Activated T-cell treated with anti-CD3 and anti-CD28 coated beads for 1 hour (primary cell): ENCODE data around the gene PALLD.
"Not testable (repeated sequence)": the region's sequence is repeated elsewhere in the genome, so short reads cannot be mapped to it uniquely, and the experiment has no call there.

Experiments
- DNase-seq: peaks from one replicate; pipeline ENCODE4 v3.0.0-alpha.2; 2020; ENCODE audit warnings: low read depth

The PALLD gene

DNA sequence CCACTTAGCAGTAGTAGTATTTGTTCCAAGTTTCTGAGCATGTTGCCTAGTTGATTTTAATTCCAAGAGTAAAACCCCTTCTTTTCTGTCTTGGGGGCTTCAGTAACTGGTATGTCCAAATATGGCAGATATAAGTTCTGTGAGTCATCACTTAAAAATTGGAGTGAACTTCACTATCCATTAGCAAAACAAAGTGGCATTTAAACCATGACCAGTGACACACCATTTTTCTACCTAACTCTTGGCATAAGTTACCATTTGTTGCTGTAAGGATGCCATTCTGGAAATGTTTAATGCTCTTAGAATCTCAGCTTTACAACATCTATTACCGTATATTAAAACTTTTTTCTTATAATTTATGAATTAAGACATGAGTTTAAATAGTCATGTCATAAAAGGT, 411.2 kb downstream of the PALLD start:
- DNase-seq: no peak

DNA sequence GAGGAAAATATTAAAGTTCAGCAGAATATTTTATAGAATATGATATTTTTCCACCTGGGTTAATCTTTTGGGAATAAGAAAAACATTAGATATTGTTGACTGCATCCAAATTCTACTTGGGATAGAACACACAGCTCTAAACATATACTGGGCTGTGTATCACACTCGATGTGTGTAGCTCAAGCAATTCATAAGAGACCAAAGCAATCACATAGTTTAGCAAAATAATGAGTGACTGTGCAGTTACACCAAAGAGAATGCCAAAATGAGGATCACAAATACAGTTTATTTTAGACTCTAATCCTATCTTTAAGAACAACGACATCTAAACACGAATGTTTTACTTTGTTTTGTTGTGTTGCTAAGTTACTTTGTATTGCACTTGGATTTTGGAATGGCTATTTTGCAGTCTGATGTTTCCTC, 412.0 kb downstream of the PALLD start:
- no peak for DNase-seq

DNA sequence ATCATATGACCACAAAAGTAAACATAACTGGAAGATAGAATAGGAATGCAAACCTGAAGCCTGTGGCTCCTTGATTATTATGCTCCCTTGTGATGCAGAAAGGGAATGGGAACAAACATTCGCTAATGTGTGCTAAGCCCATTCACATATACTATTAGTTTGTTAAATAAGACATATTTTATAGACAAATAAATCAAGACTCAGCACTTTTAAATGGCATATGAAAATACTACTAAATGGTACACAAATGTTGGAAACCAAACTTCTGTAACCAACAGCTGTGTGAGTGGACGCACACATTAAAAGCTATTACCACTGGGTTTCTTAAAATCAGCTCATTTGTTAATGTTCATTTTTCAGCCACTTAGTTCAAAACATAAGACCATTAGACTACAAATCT, 417.2 kb downstream of the PALLD start:
- no peak for DNase-seq

DNA sequence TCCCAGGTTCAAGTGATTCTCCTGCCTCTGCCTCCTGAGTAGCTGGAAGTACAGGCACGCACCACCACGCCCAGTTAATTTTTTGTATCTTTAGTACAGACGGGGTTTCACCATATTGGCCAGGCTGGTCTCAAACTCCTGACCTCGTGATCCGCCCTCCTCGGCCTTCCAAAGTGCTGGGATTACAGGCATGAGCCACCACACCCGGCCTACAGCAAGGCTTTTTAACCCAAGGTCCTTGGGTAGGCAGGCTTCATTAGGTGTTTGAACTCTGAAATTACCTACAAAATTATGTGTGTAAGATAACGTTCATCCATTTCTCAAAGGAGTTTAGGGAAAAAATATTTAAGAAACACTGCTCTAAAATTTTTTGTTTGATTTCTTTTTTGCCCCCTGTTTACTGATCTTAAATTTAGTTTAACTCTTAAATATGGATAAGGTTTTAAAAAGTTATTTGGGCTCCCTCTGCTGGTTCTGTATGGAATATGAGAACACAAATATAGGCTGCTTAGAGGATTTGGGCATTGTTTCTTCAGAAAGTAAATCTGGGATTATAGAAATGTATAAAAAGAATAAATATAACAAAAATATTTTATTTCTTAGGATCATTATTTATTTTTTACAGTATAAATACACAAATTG, 420.4 kb downstream of the PALLD start:
- DNase-seq: no peak

DNA sequence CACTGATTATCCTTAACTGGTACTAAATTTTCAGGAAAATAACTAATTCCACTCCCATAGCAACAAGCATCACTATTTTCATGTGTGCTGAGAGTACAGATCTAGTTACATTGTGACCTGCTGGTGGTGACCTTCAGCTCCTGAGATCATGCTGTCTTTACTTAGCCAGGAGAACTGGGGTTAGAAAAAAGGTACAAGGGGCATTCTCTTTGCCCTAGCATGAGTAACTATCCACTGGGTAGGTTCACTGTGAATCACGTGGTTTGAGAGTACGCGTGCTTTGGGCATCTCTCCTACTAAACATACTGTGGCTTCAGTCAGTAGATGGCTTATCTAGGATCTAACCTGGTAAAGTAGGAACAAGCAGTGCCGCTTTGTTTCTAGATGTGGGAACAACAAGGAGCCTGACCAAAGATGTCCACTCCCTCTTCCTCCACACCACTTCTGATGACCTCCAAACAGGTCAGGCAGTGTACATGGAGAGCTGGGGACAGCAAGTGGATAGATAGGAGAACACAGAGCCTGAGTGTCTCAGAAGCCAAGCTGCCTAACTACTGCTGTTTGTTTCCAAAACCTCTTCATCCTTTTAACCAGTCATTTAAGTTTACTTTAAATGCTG, 423.0 kb downstream of the PALLD start:
- DNase-seq: no peak

DNA sequence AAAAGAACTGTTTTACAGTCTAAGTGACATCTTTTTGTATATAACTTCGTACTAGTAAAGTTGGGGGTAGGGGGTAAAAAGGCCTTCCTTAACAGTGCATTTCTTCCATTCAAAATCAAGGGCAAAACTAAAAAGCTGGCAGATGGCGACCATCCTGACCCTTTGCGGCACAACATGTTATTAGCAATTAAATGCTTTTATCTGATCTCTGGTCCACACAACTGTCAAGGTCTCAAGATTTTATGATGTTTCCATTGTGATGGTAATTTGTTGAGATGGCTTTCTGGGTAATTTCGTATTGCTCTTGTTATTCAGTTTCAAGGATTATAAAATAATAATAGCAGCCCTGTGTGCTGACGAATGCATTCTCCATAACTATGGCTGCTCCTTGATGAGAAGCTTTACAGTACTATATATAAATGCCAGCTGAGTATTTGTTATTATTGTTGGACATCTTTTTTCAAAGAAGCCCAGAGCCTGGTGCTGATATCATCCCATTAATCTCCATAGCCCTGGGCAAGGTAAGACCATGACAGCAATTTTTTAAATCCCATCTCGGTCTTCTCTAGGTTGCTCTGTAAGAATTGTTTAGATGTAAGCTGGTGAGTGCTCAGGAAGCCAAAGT, 423.7 kb downstream of the PALLD start:
- no peak for DNase-seq

DNA sequence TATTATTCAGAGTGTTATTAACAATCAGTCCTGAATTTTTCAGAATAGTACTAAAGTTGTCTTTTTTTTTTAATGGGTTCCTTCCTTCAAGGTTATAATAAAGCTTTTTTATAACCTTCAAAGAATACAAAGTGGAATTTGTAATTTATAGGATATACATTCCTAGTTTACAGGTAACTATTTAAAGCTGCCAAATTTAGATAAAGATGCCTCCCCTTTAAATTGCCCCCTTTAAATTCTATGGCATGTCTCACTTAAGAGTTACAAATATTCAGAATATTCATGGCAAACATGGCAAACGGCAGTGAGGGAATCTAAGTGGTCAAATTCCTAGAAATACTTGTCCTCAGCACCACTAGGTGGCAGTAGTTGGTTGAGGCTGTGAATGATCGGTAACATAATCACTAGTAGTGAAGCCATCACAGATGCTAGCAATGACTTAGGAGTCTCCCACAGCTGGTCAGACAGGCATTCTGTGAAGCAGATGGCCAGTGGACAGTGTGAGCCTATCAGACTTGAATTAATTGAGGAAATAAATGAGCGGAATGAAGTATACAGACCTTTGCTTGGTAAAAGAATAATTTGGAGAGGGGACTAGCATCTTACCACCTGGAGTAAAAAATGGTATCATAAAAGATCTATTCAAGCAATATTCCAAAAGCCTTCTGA, 426.8 kb downstream of the PALLD start:
- DNase-seq: peak; percentile 41

DNA sequence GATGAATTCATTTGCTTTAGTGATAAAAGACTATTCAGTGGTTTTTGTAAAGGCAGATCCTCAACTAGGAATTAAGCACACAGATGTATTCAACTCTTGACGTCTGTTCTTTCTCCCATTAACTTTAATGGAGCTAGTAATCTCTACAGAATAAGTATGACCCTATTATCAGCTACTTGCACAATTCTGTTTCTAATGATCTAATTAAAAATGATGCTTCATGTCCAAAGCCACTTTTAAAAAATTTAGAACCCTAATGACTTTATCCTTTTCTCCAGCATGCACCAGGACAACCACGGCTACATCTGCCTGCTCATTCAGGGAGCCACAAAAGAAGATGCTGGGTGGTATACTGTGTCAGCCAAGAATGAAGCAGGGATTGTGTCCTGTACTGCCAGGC, 427.8 kb downstream of the PALLD start:
- DNase-seq: no peak

DNA sequence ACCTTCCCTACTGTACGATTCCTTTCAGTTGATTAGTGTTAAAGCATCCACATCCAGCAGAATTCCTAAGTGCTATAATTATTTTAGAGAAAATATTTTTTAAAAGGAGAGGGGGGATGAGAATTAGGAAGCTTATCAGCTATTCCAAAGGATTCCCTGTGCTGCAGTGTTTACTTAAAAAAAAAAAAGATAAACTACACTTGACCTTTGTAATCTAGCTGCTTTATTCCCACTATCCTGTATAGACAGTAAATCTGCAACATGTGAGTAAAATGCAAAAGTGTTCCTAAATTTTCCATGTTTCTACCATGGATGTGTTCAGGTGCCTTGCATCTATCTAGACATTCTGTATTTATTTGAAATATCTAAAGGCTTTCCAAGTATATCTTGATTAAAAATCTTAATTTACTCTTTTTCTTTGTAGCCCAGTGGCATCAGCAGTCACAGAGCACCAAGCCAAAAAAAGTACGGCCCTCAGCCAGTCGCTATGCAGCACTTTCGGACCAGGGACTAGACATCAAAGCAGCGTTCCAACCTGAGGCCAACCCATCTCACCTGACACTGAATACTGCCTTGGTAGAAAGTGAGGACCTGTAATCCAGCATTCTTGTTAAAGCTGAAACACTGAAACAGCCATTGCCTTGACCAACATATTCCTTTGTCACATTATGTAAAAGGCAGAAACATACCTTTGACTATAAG, 429.1 kb downstream of the PALLD start:
- no peak for DNase-seq

DNA sequence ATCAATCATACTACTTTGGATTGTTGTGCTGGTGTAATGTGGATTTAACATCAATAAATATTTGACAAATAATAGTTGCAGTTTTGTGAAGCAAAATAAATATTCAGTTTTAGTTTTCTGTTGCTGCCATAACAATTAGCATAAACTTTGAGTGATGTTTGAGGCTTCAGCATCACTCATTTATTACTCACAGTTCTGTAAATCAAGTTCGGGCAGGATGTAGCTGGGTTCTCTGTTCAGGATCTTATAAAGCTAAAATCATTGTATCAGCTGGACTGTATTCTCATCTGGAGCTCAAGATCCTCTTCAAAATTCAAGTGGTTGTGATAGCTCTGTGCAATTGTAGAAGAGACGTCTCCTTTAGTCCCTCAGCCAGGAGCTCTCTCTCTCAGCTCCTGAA, 431.5 kb downstream of the PALLD start:
- no peak for DNase-seq

DNA sequence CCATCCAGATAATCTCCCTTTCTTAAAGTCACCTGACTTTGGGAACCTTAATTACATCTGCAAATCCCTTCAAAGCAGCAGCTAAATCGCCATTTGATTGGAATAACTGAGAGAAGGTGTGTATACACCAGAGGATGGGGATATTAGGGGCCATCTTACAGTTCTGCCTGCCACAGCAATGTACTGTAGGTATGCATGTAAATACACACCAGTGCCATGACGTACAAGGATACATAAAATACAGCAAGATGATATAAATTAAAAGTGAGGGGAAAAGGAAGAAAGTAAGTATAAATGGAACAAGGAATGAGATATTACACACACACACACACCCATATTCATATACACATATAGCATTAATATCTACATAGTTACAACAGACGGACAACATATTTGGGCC, 432.0 kb downstream of the PALLD start:
- no peak for DNase-seq

DNA sequence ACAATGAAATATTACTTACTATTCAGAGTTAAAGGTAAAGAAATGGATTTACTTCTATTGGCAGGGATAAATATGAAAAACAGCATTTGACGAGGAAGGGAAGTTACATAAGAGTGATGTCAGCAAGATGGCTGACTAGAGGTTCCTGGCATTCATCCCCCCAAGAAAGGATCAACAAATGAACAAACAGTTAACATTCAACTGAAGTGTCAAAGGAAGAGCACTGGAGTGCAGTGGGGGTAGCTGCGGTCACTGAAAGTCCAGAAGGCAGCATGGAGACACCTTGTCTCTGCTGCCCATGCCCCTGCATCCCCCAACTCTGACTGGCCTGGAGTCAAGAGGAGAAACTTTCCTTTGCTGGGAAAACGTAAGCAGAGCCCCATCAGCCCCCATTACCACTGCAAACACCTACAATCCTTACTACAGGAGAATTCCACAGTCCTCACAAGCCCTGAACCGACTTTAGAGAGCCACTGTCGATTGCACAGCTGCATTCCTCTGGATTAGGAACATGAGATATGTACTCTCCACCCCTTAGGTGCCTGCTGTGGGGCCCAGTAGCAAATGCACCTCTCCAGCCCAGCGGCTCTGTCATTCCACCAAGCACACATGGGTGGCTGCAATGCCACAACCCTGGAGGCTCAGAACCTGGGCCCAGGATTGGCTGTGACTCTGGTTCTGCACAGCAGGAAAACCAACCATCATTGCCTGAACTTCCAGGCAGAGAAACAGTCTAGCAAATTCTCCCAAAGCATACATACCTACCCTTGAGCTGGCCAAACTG, 433.8 kb downstream of the PALLD start:
- no peak for DNase-seq

DNA sequence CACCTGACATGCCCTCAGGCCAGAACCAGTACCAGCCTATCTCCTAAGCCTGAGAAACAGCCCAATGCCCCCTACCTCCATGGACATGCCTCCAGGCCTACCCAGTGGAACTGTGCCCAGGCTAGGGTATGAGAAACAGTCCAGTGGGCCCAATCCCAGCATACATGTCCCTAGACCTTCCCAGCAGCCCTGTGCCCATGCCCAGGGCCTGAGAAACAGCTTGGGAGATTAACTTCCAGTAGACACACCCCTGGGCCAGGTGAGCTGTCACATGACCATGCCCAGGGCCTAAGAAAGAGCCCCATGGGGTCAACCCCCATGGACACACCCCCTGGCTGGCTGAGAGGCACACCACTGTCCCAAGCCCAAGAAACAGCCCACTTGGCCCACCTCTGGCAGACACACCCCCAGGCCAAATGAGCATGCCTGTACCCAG, 434.4 kb downstream of the PALLD start:
- DNase-seq: no peak

DNA sequence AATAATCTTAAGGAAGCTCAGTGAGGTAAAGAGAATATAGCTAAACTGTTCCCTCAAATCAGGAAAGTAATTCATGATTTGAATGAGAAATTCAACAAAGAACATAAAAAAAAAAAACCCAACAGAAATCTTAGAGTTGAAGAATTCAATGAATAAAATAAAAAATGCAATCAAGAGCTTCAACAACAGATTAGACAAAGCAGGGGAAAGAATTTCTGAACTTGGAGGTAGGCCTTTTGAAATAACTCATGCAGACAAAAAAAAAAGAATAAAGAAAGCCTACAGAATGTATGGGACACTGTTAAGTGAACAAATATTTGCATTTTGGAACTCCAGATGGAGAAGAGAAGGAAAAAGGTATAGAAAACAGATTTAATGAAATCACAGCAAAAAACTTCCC, 435.3 kb downstream of the PALLD start:
- DNase-seq: no peak

DNA sequence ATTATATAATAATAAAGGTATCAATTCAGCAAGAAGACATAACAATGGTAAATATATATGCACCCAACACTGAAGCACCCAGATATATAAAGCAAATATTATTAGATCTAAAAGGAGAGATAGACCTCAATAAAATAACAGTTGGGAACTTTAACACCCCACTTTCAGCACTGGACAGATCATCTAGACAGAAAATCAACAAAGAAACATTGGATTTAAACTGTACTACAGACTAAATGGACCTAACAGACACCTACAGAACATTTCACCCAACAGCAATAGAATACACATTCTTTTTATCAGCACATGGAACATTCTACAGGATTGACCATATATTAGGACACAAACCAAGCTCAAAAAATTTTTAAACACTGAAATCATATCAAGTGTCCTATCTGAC, 436.6 kb downstream of the PALLD start:
- no peak for DNase-seq

DNA sequence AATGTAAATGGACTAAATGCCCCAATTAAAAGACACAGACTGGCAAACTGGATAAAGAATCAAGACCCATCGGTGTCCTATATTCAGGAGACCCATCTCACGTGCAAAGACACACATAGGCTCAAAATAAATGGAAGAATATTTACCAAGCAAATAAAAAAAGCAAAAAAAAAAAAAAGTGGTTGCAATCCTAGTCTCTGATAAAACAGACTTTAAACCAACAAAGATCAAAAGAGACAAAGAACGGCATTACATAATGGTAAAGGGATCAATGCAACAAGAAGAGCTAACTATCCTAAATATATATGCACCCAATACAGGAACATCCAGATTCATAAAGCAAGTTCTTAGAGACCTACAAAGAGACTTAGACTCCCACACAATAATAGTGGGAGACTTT, 440.6 kb downstream of the PALLD start:
- DNase-seq: not testable (repeated sequence)

DNA sequence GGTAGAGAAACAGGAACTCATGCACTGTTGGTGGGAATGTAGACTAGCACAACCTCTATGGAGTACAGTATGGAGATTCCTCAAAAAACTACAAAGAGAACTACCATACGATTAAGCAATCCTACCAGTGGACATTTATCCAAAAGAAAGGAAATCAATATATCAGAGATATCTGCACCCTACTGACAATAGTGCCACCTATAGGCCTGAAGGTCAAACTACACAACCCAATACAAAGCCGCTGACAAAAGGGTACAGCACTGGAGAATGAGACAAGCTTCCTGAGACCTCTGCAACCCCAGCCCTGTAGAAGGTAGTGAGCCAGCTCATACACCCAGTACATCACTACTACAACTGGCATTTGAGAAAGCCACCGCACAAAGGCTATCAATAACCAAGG, 446.1 kb downstream of the PALLD start:
- no peak for DNase-seq

DNA sequence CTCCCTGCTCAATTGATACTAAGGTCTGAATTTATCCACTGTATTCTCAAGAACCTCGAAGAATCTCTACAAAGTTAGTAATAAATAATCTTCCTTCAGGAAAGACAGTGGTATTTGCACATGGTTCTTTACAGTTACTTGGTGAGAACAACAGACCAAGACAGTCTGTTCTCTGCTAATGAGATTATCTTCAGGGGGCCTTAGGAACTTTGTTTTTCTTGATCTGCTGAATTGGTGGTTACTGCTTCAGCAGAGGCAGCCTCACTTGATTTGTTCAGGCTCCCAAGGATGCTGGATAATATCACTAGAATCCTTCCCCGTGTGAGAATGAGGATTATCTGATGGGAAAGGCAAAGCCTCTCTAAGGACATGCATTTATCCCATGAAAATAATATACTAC, 448.4 kb downstream of the PALLD start:
- no peak for DNase-seq

DNA sequence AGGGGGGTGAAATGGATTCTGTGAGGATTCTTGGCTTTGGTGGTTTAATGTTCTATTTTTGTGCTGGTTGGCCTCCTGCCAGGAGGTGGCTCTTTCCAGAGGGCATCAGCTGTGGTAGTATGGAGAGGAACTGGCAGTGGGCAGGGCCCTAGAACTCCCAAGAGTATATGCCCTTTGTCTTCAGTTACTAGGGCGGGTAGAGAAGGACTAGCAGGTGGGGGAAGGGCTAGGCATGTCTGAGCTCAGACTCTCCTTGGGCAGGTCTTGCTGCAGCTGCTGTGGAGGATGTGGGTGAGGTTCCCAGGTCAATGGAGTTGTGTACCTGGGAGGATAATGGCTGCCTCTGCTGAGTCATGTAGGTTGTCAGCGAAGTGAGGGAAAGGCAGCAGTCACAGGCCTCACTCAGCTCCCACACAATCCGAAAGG, 456.0 kb downstream of the PALLD start:
- not testable (repeated sequence) for DNase-seq

DNA sequence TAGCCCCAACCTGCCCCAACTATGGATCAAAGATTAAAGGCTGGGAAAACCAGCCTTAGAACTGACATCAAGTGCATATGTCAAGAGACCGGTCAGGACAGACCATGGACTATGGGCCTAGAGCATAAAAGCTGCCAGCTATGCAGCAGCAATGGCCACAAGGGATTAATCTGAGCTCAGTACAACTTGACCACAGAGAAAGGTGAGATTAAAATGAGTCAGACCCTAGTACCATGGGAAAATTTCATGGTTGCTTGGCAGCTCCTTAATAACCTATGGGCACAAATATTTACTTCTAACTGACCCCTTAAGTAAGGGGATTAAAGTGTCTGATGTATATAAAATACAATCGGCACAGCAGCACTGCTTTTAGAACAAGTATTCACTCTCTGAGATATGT, 458.8 kb downstream of the PALLD start:
- no peak for DNase-seq

DNA sequence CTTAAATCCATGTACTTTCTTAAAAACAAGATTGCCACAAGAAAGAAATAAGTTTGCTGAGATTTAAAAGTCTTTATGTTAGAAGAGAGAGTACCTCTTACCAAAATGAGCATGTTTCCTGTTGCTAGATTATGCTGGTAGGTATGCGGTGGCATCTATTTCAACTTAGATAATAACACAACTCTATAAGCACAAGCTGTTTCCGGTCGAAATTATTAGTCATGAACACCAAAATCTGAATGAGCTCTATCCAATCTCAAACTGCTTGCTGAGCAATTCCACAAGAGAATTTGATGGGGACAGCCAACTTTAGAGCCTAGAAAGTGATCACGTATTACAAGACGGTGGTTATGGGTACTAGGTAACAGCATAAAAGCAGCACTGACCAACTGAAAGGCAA, 463.9 kb downstream of the PALLD start:
- no peak for DNase-seq

DNA sequence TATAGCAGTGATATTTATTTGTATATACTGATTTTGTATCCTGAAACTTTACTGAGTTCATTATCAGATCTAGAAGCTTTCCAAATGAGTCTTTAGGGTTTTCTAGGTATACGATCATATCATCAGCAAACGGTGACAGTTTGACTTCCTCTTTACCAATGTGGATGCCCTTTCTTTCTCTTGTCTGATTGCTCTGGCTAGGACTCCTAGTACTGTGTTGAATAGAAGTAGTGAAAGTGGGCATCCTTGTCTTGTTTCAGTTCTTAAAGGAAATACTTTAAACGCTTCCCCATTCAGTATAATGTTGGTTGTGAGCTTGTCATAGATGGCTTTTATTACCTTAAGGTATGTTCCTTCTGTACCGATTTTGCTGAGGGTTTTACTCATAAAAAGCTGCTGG, 475.7 kb downstream of the PALLD start:
- DNase-seq: no peak
